Inflammatory macrophage treated with lipopolysaccharide for 4 hours (primary cell): ENCODE data around the gene SLC35F6.
A peak's percentile ranks its signal among the peaks of the same experiment; 100 is the strongest.
"Not testable (repeated sequence)": the region's sequence is repeated elsewhere in the genome, so short reads cannot be mapped to it uniquely, and the experiment has no call there.

Experiments used
- DNase-seq: peaks from one replicate; pipeline ENCODE4 v3.0.0-alpha.2; 2020

Gene SLC35F6

DNA sequence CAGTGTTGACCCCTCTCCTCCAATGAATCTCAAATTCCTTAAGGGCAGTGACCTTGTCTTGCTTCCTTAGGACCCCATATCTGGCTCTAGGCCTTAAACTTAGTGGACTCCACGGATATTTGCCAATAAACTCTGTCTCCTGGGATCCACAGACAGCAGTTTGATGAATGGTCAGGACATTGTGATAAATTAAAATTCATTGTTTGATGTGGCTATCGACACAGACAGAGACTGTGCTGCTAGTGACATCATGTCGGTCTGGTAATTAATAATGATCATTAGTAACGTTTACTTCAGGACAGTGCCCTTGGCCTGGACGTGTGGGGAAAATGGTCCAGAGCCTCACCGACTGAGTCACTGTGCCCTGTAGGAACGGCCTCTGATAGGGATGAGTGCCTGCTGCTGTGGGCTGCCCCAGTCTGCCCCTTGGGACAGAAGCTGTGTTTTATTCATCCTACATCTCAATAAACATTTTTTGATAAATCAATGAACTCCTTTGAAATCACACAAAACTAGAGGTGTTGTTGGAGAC lies 5.2 kb upstream of the SLC35F6 start:
- no peak for DNase-seq

DNA sequence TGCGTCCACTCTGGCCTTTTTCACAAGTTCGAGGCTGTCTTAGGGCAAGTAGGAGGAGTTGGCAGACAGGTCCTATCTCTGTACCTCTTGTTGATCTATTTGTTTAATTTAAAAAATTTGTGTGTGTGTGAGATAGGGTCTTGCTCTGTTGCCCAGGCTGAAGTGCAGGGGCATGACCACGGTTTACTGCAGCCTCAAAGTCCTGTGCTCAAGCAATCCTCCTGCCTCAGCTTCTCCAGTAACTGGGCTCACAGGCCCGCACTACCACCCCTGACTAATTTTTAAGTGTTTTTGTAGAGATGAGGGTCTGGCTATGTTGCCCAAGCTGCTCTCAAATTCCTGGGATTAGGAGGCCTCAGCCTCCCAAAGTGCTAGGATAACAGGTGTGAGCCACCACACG lies 4.2 kb upstream of the SLC35F6 start:
- no peak for DNase-seq

DNA sequence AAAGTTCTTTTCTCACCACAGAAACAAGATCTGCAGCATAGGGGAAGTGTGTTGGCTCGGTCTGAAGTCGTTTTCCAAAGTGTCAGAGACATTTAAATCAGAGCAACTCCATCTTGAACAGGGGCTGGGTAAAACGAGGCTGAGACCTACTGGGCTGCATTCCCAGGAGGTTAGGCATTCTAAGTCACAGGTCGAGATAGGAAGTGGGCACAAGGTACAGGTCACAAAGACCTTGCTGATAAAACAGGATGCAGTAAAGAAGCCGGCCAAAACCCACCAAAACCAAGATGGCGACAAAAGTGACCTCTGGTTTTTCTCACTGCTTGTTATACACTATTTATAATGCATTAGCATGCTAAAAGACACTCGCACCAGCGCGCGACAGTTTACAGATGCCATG lies 3.1 kb upstream of the SLC35F6 start:
- DNase-seq: not testable (repeated sequence)

DNA sequence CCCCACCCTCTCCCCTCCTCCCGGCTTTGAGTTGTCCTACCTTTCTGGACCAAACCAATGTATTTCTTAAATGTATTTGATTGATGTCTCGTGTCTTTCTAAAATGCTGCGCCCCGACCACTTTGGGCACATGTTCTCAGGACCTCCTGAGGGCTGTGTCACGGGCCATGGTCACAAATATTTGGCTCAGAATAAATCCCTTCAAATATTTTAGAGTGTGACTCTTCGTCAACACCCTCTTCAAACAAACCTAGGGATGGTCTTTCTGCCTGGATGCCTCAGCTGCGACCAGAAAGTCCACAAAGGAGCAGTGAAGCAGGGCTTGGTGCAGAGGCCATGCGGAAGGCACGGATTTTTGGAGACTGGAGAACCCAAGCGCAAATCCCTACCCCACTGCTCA lies 1.1 kb upstream of the SLC35F6 start:
- DNase-seq: no peak

DNA sequence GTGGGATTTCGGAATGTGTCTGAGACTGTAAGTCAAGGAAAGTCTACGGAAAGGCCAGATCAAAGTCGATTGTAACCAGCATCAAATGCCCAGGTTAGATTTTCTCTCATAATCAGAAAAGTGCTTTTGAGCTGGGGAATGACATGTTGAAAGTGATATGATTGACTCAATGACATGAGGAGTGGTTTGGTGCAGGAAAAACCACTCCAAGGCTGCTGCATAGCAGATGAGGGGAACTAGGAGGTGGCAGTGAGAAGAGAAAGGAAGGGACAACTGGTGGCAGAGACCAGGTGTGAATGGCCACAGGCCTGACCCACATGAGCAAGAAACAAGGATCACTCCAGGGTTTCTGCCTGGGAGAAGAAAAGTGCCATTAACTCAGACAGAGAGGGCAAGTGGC lies 822 bp downstream of the SLC35F6 start:
- DNase-seq: peak; percentile 28

DNA sequence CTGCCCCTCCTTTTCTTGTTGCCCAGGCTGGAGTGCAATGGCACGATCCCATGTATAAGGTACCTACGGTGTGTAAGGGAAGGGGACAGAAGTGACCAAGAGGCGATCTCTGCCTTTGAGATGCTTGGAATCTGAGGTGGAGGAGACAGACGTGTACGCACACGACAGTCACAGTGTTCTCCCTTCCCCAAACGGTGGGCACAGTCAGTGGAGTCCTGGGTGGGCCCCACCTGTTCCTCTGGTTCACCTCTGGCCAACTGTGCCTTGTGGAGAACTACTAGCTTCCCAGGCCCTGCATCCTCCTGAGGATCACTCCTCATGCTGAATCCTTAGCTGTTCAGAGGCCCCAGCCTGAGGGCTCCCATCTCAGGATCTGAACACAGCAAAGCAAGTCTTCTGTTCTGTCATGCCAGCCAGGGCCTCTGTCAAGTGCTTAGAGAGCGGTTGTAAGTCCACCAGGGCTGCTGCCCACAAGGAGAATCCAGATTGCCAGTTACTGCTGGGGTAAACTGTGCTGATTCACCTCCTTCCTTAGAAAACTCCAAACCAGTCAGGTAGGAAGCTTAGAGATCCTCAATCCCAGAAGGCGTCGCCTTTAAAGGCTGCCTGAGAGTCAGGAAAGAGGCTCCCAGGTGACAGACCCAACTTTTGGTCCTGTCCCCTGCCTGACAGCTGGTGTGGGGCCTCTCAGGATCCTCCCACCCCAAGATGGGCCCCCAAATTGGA lies 1.6 kb downstream of the SLC35F6 start:
- DNase-seq: no peak

DNA sequence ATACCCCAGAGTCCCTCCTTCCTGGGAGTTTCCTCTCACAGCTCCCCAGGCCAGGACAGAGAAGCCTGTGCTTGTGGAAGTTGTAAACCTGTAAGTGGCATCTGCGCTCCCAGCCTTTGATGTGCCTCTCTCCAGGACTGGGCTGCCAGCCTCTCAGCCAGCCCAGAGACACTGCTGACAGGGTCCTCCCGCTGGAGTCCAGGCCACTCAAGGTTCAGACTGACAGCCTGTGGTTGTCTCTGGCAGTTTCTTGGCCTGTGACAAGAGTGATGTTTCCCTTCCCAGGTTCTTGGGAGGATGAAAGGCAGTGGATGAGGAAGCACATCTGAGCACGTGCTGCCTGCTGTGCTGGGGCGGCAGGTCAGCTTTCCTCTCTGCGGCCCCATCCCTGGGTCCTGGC lies 3.0 kb downstream of the SLC35F6 start:
- no peak for DNase-seq

DNA sequence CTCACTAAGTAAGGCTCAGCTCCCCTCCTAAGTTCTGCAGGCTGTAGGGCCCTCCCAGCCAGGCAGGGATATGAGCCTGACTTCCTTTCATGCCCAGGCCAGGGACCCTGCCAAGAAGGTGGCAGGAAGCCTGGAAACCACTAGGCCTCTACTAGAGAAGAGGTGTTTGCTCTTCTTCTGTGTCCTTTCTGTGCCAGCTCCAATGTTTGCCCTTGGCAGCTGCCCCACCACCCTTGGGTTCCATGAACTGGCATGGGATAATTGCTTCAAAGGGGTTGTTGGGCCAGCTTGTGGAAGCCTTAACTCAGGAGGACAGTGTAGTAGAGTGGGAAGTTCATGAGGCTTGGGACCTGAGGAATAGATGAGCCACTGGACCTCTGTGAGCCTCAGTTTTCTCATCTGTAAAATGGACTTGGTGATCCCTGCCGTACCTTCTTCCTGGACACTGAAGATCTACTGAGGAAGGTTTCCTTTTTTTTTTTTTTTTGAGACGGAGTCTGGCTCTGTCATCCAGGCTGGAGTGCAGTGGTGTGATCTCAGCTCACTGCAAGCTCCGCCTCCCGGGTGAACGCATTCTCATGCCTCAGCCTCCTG lies 3.9 kb downstream of the SLC35F6 start:
- no peak for DNase-seq

DNA sequence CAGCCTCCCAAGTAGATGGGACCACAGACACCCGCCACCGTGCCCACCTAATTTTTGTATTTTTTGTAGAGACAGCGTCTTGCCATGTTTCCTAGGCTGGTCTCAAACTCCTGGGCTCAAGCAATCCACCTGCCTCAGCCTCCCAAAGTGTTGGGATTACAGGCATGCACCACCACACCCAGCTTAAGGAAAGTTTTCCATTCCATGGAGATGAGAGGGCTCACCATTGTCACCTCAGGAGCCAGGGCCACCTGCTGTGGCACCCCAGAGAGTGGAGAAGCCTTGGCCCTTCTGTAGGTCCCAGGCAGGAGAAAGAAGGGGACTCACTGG lies 4.6 kb downstream of the SLC35F6 start:
- no peak for DNase-seq

DNA sequence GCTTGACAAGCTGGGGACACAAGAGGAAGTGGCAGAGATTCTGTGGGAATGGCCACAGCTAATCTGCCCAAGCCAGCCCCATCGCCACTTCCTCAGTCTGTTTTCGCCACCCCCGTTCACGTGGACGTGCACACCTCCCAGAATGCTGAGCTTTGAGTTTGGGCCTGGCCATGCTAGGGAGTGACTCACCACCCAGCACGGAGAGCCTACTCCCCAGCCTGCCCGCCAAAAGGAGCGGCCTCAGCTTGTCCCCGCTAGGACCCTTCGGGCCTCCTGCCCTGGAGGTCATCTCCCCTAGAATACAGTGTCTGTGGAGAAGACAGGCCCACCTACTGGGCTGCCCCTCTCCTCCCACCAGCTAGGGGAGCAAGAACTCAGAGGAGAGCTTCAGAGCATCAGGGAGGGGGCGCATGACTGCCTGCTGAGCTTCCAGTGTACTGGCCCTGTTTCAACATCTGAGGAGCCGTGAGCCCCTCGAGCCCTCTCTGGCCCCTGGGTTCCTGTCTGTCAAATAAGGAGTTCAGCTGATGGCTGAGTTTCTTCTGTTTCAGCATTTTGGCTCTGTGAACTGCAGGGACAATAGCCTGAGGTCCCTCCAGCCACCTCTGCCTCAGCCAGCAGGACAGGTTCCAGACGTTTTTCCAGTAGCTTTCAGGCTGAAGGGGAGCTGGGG lies 5.1 kb downstream of the SLC35F6 start:
- DNase-seq: peak; percentile 97

DNA sequence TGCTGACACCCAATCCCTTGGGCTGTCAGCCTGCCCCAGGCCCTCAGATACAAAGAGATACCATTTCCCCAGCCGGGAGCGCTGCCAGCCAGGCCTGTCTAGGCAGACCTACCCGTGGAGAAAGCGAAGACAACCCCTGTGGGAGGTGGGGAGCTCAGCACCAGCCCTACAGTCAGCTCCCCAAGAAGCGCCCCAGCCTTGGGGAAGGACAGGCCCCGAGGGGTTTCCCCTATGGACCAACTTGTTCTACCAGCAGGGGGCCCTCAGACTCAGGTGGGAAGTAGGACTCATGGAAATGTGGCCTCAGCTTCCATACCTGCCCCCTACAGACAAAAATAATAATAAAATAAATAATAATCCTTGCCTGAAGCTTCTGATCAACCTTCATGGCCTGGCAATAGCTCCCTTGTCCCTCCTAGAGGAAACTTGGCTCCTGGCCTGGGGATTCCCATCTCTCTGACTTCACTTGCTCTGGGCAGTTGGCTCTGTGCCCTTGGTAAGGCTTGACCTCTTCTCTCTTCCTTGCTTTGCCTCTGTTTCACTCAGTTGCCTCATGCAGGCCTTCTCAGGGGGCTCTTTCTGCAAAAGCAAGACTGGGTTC lies 7.0 kb downstream of the SLC35F6 start:
- peak; percentile 47 for DNase-seq

DNA sequence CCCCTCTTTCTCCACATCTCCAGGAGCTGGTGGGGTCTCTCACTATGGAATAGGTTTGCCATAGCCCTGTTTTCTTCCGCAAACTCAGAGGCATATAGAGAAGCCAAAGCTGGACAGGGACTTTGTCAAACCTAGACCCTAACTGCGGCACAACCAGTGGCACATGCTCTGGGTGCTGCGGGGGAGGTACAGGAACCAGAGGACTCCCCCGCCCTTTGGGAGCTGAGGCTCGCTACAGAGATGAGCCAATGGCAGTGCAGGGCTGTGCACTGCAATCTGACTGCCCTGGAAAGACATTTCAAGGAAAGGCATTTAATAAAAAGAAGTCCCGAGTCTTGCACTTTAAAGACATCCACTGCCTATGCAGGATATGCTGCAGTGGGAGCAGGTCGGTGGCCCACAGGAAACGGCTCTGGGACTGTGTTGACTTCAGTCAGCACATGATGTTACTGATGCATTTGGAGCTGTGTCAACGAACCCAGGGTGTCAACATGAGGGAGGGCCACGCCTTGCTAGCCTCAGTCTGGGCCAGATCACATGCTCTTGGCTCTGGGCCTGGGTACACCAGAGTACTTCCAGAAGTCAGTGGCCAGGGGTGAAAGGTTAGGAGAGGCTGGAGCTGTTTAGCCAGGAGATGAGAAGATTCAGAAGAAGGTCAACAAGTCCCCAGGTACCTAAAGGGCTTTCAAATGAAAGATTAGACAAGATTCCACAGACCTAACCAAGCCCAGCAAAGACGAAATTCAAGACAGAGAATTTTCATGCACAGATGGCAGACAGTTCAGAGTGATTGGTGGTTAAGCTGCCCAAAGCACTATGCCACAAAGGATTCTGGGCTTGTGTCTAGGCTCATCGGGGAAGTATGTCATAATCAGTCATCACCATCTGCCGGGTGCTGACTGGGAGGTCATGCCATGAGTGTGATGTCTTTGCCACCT lies 8.2 kb downstream of the SLC35F6 start:
- DNase-seq: peak; percentile 78

DNA sequence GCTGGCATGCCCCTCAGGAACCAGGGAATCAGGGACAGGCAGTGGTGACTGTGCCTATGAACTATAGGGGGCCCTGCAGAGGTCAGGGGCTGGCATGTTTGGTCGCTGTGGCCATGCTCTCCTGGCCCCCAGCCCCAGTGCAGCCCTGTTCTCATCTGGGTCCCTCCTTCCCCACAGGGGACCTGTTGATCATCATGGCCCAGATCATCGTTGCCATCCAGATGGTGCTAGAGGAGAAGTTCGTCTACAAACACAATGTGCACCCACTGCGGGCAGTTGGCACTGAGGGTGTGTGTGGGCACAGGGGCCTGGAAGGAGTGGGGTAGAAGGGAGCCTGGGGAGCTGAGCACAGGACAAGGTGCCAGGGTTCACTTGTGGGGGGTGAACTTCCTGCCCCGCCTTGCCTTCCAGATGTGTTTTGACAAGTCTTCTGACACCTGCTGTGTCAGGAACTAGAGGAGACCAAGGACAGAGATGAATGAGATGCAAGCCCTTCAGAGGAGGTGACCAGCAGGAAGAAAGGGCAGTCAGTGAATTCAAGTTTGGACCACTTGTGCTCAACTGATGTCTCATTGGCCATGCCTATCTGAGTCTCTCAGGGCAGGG lies 12.2 kb downstream of the SLC35F6 start:
- no peak for DNase-seq

DNA sequence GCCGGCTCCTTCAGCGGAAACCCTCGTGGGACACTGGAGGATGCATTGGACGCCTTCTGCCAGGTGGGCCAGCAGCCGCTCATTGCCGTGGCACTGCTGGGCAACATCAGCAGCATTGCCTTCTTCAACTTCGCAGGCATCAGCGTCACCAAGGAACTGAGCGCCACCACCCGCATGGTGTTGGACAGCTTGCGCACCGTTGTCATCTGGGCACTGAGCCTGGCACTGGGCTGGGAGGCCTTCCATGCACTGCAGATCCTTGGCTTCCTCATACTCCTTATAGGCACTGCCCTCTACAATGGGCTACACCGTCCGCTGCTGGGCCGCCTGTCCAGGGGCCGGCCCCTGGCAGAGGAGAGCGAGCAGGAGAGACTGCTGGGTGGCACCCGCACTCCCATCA lies 14.0 kb downstream of the SLC35F6 start:
- DNase-seq: no peak

DNA sequence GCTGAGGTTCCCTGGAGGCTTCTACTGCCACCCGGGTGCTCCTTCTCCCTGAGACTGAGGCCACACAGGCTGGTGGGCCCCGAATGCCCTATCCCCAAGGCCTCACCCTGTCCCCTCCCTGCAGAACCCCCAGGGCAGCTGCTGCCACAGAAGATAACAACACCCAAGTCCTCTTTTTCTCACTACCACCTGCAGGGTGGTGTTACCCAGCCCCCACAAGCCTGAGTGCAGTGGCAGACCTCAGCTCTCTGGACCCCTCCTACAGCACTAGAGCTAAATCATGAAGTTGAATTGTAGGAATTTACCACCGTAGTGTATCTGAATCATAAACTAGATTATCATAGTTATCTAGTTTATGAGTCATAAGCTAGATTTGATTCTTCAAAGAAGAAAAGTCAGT lies 14.4 kb downstream of the SLC35F6 start:
- DNase-seq: no peak

DNA sequence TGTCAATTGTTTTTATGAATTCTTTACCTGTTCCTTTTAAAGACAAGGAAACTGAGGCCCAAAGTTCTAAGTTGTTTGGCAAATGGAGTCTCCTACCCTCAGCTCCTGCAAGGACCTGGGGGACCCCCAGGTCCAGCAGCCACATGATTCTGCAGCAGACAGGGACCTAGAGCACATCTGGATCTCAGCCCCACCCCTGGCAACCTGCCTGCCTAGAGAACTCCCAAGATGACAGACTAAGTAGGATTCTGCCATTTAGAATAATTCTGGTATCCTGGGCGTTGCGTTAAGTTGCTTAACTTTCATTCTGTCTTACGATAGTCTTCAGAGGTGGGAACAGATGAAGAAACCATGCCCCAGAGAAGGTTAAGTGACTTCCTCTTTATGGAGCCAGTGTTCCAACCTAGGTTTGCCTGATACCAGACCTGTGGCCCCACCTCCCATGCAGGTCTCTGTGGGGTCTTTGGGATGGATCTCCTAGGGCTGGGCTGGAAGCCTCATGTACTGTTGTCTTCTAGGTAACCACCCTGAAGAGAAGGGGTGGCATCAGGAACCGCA lies 16.2 kb downstream of the SLC35F6 start:
- DNase-seq: no peak

DNA sequence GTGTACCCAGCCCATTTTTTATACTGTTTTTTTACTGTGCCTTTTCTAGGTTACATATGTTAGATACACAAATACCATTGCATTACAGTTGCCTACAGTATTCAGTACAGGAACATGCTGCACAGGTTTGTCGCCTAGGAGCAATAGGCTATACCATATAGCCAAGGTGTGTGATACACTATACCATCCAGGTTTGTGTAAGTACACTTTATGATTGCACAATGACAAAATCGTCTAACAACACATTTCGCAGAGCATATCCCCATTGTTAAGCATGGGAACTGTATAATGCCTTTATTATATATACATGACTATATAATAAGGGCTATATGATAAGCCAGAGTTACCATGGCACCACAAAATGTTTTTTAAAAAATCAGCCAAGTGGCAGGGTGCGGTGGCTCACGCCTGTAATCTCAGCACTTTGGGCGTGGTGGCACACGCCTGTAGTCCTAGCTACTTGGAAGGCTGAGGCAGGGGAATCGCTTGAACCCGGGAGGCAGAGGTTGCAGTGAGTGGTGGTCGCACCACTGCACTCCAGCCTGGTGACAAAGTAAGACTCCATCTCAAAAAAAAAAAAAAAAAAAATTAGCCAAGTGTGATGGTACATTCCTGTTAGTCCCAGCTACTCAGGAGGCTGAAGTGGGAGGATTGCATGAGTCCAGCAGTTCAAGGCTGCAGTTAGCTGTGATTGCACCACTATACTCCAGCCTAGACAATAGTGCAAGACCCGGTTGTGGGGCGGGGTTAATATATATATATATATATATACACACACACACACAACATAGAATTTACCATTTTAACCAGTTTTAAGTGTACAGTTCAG lies 19.0 kb downstream of the SLC35F6 start:
- DNase-seq: no peak

DNA sequence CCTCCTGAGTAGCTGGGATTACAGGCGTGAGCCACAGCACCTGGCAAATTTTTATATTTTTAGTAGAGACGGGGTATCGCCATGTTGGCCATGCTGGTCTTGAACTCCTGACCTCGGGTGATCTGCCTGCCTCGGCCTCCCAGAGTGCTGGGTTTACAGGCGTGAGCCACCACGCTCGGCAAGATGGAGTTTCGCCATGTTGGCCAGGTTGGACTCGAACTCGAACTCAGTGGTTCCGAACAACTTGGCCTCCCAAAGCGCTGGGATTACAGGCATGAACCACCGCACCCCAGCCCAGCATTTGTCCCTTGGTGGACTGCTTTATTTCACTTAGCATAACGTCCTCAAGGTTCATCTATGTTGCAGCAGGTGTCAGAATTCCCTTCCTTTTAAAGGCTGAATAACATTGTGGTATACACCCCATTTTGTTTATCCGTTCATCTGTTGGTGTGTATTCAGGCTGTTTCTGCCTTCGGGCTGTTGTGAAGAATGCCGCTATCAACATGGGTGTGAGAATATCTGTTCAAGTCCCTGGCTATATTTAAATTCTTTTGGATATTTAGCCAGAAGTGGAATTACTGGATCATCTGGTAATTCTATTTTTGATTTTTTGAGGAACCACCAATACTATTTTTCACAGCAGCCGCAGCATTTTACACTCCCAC lies 20.6 kb downstream of the SLC35F6 start:
- DNase-seq: no peak

DNA sequence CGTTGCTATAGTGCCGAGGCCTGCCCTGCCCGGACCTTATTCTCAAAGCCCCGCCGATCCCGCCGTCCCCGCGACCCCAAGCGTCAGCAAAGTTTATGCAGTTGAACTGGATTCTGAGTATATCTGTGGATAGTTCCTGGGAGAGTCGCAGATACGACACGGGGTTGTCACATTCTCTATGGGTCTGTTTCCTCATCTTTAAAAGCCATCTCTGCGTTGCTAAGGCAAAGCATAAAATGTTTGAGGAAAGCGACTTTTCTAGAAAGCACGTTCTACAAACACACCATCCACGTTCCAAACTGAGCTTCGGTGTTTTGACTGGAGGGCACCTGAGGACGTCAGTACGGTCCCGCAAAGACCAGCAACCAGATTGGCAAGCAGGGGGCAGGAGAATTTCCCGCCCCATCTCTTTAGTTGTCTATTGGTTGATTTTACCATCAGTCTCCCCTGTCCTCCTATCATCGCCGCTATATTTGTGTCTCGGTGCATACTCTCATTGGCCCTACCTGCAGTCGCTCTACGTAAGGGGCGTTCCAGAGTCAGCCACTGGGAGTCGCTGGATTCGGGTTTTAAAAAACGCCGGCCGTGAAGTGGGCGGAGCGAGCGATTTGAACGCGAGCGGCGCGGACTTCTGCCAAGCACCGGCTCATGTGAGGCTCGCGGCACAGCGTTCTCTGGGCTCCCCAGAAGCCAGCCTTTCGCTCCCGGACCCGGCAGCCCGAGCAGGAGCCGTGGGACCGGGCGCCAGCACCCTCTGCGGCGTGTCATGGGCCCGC lies 21.5 kb downstream of the SLC35F6 start, which contains the start of gene CENPA:
TSS of gene CENPA (plus strand) at position 626 of the 776 bp plus-strand sequence. CDS start at position 767, 141 bp downstream.
- DNase-seq: peak; percentile 99
